ENCODE data around the gene LRRC8A. TPM values are rescaled to one million over a fixed set of nuclear protein-coding genes. Genes with fewer than 3 reads are reported as not detected.
"Not testable (repeated sequence)": the region's sequence is repeated elsewhere in the genome, so short reads cannot be mapped to it uniquely, and the experiment has no call there.

Gene LRRC8A
- total RNA-seq, 1 donor from 2014 or later, result 68.1 TPM

DNA sequence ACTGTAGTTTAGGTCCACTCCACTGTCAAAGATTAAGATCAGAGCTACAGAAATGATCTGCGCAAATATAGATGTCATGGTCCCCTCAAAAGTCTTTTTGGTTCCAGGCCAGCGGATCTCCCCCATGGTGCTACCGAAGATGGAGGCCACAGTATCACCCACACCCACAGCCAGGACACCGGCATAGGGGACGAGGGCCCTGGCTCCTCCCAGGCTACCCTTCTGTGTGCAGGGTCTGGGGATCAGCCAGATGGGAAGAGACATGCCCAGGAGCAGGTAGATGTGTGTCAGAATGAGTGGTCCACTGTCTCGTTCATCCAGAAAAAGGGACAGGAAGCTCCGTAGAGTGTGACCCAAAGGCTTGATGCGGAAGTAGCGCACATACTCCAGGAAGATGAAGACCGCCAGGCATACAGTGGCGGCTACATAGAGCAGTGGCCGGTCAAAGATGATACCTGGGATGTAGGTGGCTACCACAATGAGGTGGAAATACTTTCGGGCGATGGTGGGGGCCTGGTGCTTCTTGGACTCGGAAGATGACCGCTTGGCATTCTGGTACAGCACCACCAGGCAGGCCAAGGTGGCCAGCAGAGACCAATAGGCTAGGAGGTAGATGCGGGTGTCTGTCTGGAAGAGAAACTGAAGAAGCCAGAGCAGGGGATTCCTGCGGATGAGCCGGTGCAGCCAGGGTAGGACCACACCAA is 64.0 kb downstream of the LRRC8A start:
- ATAC-seq, result no peak
- H3K4me3 ChIP-seq, result peak overlapping the region; percentile 96
- TF ChIP-seq CTCF (IDR thresholded peaks at IDR 0.05), result no peak
- H3K27me3 ChIP-seq, result no peaks in the 10 kb centered on the region
- no peak overlapping the region for H3K27ac ChIP-seq
- H3K4me1 ChIP-seq, result peaks cover 26% of the 10 kb centered on the region
- DNase-seq, result peak; percentile 52
- peaks cover 20% of the 10 kb centered on the region for H3K36me3 ChIP-seq
- intact Hi-C loops (cut with DNase I), result no loop called here
- H3K9me3 ChIP-seq, result no peaks in the 10 kb centered on the region

DNA sequence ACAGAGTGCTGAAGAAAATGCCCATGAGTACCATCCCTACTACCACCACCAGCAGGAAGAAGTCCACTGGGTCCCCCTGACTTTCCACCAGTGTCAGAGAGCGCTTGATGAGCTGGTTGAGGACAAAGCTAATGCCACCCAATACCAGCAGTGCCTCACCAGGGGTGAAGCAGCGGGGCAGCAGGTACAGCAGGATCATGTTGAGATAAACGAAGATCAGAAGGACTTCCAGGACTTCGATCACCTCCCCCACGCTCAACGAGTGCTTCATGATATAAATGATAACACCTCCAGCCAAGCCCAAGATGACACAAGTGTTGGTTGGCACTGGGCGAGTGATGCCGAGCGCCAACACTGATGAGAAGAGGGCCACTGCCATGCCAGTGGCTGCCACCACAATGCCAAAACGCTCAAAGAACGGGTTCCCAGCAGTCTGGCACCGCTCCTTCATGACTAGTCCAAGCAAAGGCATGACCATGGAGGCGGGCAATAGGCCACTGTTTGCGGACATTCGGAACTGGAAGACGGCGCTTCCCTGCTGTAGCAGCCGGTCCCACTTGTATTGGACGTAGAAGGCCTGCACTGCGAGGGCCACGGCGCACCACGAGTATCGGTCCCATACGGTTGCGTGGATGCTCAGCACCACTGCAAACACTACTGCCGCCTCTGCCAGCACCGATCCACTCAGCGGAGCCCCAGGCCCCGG is 64.8 kb downstream of the LRRC8A start:
- peaks cover 22% of the 10 kb centered on the region for H3K36me3 ChIP-seq
- no peaks in the 10 kb centered on the region for H3K27me3 ChIP-seq
- no peak for TF ChIP-seq CTCF (IDR thresholded peaks at IDR 0.05)
- peak overlapping the region; percentile 92 for H3K27ac ChIP-seq
- DNase-seq (no peak), ATAC-seq (peak; percentile 48)
- H3K4me3 ChIP-seq, result peak overlapping the region; percentile 96
- intact Hi-C loops (cut with DNase I), result no loop called here
- peaks cover 24% of the 10 kb centered on the region for H3K4me1 ChIP-seq
- no peaks in the 10 kb centered on the region for H3K9me3 ChIP-seq

GRCh38 chr9:128947277-128947526 is 65.3 kb downstream of the LRRC8A start:
- Histone ChIP-seq H3K36me3 (peaks cover 26% of the 10 kb centered on the region), H3K4me1 (peaks cover 24% of the 10 kb centered on the region), H3K9me3 (no peaks in the 10 kb centered on the region), H3K4me3 (peak overlapping the region; percentile 96), H3K27ac (peak overlapping the region; percentile 92), H3K27me3 (no peaks in the 10 kb centered on the region)
- no peak for ATAC-seq
- intact Hi-C loops (cut with DNase I), result no loop called here
- TF ChIP-seq CTCF (IDR thresholded peaks at IDR 0.05), result no peak
- DNase-seq, result no peak

DNA sequence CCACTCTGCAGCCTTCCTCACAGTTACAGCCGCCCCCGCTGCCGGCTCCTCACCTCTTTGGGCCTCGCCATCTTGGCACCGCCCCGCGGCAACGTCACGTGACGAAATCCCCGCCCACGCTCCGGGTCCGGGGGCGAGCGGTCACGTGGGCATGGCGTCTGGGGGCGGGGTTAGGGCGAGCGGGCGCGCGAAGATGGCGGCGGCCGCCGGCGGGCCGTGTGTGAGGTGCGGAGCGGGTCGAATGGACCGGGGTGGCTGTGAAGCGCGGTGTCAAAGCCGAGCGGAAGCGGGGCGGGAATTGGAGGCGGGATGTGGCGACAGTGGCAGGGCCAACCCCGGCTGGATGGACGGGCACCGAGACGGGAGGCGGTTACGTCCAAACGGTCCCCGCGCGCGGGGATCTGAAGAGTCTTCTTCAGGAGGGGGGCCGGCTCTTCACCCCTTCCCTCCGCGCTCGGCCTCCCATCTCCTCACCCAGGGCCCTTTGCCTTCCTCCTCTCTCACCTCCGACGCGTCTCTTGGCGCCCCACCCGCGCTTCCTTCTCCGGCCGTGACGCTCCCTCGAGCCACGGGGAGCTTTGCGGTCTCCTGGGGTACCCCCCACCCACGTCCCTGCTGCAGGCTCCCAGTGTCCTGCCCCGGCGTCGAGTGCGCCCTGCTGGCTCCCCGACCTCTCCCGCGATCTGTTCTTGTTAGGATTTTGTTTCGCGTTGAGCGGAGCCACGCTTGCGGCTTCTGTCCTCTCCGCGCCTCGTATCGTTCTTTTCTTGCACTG is 65.8 kb downstream of the LRRC8A start, which contains the start of the genes DOLK and NUP188:
DOLK (minus strand) TSS at position 77 of the 775 bp plus-strand sequence. CDS start 300 bp downstream, outside the sequence.
NUP188 (plus strand) TSS at position 173 of the 775 bp plus-strand sequence; CDS start at position 194, 21 bp downstream.
- H3K4me1 ChIP-seq, result peaks cover 24% of the 10 kb centered on the region
- peaks cover 31% of the 10 kb centered on the region for H3K36me3 ChIP-seq
- H3K27me3 ChIP-seq, result no peaks in the 10 kb centered on the region
- intact Hi-C loops (cut with DNase I), result no loop called here
- TF ChIP-seq CTCF (IDR thresholded peaks at IDR 0.05), result no peak
- DNase-seq, result peak; percentile 98
- H3K4me3 ChIP-seq, result peak within 1 kb of the TSS; percentile 96
- peak within 1 kb of the TSS; percentile 92 for H3K27ac ChIP-seq
- no peaks in the 10 kb centered on the region for H3K9me3 ChIP-seq
- ATAC-seq, result peak; percentile 95

GRCh38 chr9:128961403-128961802 is 79.5 kb downstream of the LRRC8A start:
- DNase-seq, H3K4me1 ChIP-seq, H3K27me3 ChIP-seq, H3K9me3 ChIP-seq, H3K27ac ChIP-seq, ATAC-seq, H3K4me3 ChIP-seq: not testable (repeated sequence)
- H3K36me3 ChIP-seq, result peaks cover 81% of the 10 kb centered on the region
- intact Hi-C loops (cut with DNase I), result loop anchor here (10.0 kb wide), 1 partner anchor 357 kb away; no protein-coding TSS in a partner anchor

Other genes starting within 250 kb of the LRRC8A start
- 37.3 TPM for gene DYNC2I2, start 225.3 kb upstream of the LRRC8A start, total RNA-seq
- 227 TPM for gene SET, start 192.9 kb upstream of the LRRC8A start, total RNA-seq
- 13.4 TPM for gene PKN3, start 179.6 kb upstream of the LRRC8A start, total RNA-seq
- 28.2 TPM for gene ZDHHC12, start 158.0 kb upstream of the LRRC8A start, total RNA-seq
- 32.0 TPM for gene ZER1, start 110.2 kb upstream of the LRRC8A start, total RNA-seq
- gene TBC1D13, start 94.9 kb upstream of the LRRC8A start, total RNA-seq, result 27.1 TPM
- 18.6 TPM for gene ENDOG, start 63.6 kb upstream of the LRRC8A start, total RNA-seq
- 45.8 TPM for gene SPOUT1, start 52.3 kb upstream of the LRRC8A start, total RNA-seq
- 6.6 TPM for gene KYAT1, start 183 bp upstream of the LRRC8A start, total RNA-seq
- 46.5 TPM for gene PHYHD1, start 38.8 kb downstream of the LRRC8A start, total RNA-seq
- 15.5 TPM for gene DOLK, start 65.5 kb downstream of the LRRC8A start, total RNA-seq
- gene NUP188, start 65.6 kb downstream of the LRRC8A start, total RNA-seq, result 49.6 TPM
- 88.4 TPM for gene SH3GLB2, start 146.2 kb downstream of the LRRC8A start, total RNA-seq
- 20.7 TPM for gene MIGA2, start 154.5 kb downstream of the LRRC8A start, total RNA-seq
- 13.2 TPM for gene DOLPP1, start 199.0 kb downstream of the LRRC8A start, total RNA-seq
- 22.8 TPM for gene CRAT, start 228.7 kb downstream of the LRRC8A start, total RNA-seq
- 115 TPM for gene PTPA, start 229.3 kb downstream of the LRRC8A start, total RNA-seq

All from upper lobe of right lung (tissue), 1 donor.